Ammon's horn (tissue), 1 donor: ENCODE data around the gene HCRTR1.

Experiments used
- DNase-seq: peaks from one replicate; pipeline ENCODE4 v3.0.0-alpha.2; 2016; ENCODE audit warnings: low spot score

HCRTR1 gene

GRCh38 chr1:31617218-31617915 is at the start of gene HCRTR1:
TSS of gene HCRTR1 (plus strand) at chr1:31617689. CDS start at chr1:31619193, 1,504 bp downstream.
- no peak for DNase-seq

DNA sequence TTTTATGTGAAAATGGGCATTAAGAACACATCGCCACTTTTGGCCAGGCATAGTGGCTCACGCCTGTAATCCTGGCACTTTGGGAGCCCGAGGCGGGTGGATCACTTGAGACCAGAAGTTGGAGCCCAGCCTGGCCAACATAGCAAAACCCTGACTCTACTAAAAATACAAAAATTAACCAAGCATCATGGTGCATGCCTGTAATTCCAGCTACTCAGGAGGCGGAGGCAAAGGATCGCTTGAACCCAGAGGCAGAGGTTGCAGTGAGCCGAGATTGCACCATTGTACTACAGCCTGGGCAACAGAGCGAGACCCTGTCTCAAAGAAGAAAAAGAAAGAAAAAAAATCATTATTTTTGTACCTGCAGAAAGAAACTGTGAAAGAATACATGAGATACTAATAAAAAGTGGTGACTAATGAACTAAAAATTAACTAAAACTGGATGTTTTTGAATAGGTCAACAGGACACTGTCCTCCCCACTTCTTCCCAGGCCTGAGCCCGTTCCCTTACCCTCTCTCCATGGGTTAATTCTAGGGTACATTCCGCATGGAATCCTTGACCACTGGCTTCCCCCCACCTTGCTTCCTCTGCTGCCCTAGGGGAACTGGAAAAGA is 49.4 kb upstream of the HCRTR1 start:
- DNase-seq: no peak

- DNase-seq: no peak
Measured at GRCh38 chr1:31568895-31569595, 48.4 kb upstream of the HCRTR1 start.

GRCh38 chr1:31569596-31570173 is 47.8 kb upstream of the HCRTR1 start:
- no peak for DNase-seq

DNA sequence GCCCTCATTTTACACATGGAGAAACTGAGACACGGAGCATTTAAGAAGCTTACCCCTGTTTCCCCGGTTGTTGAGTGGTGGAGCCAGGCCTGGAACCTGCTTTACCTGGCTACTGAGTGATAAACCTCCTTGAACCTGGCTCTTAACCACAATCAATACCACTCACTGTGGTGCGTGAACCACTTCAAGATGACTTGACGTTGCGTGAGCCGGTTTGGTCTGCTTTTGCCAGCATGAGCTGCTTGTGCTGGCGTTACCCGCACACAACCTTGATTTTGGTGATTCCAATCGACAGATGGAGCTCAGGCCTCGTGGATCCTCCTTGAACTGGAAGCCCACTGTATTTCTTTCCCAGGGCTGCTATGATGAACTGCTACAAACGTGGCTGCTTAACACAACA is 47.3 kb upstream of the HCRTR1 start:
- no peak for DNase-seq

DNA sequence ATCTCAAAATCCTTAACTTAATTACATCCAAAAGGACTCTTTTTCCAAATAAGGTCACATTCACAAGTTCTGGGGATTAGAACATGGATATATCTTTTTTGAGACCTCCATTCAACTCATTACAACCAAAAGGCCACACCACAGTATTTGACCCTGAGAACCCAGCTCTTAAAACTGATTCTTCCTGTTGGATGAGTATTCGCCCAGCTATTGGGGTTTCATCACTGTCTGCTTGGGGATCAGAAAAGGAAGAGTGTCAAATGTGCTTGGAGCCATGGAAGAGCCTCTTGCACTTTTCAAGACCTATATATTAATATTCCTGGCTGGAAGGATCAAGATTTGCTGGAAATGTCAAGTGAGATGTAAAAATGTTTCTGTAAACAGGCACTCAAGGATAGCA is 46.6 kb upstream of the HCRTR1 start:
- DNase-seq: no peak

DNA sequence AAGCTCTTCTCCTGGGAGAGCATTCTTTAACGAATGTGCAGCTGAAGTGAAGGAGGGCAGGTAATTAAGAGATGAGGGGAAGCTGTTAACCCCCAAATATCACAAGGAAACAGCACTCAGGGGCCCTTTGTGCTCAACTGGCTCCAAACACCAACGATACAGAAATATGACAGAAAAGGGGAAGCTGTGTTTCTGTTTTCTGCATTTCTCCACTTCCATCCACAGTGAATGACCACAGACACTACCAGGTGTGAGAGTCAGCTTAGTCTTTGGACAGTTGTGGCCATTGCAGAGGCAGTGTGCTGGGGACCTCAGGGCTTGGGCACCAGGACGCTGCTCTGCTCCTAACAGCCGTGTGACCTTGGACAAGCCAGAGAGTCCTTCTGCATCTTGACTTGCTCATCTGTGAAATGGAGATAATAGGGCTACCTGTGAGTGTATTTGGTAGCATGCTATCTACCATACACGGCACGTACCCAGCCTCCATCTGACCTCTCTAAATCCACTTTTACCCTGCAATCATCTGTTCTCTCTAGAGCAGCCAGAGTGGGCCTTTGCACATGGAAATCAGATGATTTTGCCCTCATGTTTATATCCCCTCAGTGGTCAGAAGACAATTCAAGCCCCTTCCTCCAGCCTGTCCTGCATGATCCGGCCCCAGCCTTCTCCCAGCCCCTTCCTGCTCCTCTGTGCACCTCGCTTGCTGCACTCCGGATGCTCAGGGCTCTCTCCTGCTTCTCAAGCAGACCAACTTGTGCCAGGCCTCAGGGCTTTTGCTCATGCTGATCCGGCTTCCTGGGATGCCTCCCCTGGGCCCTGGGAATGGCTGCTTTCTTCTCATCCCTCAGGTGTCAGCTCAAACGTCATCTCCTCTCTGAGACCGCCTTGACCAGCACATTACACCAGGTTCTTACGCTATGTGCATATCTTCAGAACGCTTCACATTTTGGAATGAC is 45.9 kb upstream of the HCRTR1 start:
- DNase-seq: no peak

DNA sequence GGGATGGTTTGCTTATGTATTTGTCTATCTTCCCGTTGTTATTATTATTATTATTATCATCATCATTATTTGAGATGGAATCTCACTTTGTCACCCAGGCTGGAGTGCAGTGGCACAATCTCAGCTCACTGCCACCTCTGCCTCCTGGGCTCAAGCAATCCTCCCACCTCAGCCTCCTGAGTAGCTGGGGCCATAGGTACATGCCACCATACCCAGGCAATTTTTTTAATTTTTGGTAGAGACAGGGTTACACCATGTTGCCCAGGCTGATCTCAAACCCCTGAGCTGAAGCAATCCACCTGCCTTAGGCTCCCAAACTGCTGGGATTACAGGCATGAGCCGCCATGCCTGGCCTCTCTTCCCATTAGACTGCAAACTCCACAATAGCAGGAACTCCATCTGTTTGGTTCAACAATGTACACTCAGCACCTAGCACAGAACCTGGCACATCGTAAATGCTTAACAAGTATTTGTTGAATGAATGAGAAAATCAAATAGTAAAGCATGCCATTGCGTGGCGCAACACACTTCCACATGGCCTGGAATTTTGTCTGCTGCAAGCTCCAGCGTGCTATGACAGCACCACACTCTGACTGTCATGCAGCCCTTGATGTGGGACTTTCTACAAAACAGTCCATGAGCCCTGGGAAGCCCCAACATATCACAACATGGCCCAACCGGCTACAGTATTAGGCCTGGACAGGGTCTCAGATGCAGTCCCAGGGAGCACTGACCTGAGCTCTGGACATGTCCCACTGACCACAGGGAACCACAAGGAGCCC is 45.0 kb upstream of the HCRTR1 start:
- peak; percentile 43 for DNase-seq

DNA sequence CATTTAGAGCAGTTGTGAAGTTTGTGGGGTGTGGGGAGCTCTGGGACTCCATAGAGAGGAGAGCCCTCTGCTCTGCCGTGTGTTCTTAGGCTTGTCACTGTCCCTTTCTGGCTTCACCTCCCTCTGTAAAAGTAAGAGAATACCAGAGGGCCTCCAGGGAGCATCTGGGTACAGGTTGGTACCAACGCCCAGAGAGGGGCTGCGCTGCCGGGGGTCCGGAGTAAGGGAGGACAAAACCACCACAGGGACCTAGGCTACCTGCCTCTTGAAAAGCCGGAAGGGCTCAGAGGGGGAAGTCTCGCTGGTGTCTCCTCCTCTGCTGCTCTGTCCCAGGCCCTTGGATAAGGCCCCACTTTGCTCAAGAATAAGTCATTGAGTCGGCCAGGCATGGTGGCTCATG is 44.2 kb upstream of the HCRTR1 start:
- no peak for DNase-seq

DNA sequence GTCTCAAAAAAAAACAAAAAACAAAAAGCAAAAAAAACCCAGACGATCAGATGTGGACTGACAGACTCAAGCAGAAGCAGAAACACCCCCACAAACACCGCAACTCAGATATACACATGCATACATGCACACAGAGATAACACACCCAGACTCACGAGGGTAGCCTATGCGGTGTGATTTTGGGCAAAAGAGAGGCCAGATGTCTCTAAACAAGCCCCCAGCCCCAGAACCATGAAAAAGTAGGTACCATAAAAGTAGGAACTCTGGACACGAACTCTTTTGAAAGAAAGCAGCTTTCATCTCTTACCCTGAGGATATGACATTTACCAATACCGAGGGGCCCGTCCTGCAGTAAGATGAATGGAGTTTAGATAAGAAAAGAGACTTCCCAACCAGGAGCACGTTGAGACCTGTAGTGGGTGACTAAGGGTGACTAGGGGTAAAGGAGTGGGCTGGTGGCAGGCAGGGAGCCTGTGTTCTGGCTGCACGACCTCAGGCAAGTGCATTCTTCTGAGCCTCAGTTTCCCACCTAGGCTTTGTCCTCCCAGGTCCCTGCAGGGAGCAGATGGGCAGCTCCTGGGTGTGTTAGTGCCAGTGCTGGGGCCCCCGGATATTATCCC is 42.6 kb upstream of the HCRTR1 start:
- DNase-seq: no peak

DNA sequence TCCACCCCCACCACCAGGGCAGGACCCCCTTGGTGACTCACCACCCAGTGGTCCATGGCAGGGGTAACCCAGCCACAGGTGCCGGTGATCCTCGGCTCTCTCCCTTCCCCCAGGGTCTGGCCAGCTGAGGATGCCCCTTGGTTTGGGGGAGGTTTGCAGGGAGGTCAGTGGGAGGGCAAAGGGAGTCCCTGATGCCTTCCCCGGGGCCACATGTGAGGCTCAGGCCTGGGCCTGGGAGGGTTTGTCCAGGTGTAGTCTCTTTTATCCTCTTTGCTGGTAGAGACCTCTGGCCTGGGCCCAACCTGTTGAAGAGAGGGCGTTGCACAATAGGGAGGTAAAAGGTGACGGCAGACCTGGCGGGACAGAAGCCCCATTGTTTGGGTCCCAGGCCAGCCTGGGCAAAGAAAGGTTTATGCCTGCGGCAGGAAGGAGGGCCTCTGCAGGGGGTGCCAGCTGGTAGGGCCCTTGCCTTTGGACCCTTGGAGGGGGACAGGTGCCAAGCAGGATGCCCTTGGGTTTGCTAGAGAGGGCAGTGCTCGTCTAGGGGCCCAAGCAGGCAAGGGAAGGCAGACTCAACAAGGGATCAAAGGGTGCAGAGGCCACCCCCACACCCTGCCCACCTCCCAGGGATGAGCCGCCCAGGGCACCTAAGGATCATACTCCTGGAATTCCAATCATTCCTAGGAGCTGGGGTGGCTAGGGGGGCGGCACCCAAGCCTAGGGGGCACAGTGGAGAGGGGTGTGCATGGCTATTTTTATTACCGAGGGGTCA is 41.9 kb upstream of the HCRTR1 start:
- DNase-seq: no peak

- DNase-seq: no peak
Measured at GRCh38 chr1:31576201-31576669, 41.3 kb upstream of the HCRTR1 start, which contains the start of gene TINAGL1. TSS of gene TINAGL1 (plus strand) at chr1:31576515. CDS start at chr1:31577149, 634 bp downstream.

DNA sequence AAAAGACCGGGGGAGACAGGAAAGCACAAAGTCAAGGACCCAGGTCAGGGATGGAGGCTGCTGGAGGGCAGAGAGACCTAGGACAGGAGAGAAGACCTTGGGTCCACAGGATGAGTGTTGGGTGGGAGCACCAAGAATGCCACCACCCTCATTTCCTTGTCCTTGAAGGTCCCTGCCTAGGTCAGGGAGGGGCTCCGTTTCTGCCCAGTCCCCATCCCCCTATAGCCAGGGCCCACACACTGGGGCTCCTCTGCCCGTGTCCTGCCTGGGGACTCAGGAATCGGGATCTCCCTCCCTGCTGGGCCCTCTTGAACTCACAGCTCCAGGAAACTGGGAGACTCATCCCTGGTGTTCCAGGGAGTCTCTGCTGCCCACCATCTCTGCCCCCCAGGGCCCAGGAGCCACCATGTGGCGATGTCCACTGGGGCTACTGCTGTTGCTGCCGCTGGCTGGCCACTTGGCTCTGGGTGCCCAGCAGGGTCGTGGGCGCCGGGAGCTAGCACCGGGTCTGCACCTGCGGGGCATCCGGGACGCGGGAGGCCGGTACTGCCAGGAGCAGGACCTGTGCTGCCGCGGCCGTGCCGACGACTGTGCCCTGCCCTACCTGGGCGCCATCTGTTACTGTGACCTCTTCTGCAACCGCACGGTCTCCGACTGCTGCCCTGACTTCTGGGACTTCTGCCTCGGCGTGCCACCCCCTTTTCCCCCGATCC is 40.6 kb upstream of the HCRTR1 start:
- no peak for DNase-seq

DNA sequence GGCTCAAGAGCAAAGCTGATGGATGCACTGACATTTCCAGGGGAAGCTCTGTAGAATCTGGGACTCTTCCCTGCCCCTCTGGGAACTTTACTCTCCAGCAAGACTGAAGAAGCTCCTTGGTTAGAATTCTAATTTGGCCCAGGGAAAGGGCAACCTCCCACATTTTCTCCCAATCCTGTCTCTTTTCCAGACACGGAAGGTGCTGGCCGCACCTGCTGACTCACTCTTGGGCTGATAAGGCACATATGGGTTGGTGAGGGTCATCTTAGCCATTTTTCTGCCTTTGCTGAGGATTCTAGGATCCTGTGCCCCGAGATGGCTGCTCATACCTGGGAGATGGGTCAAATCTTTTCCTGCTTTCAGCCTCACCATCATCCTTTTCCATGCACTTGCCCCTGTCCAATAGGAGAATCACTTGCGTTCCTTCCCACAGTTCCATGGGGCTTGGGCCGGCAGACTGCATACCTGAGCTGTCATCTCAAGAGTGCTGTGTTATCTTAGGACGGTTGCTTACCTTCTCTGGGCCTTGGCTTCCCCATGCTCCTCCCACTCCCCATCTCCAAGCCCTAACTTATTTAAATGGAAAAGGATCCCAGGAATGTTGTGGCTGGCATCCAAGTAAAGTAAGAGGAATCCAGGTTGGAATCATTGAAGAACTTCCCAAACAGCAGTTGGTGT is 39.8 kb upstream of the HCRTR1 start:
- no peak for DNase-seq

- DNase-seq: no peak
Measured at GRCh38 chr1:31579374-31579773, 38.1 kb upstream of the HCRTR1 start.

- no peak for DNase-seq
Measured at GRCh38 chr1:31580513-31580870, 37.0 kb upstream of the HCRTR1 start.

DNA sequence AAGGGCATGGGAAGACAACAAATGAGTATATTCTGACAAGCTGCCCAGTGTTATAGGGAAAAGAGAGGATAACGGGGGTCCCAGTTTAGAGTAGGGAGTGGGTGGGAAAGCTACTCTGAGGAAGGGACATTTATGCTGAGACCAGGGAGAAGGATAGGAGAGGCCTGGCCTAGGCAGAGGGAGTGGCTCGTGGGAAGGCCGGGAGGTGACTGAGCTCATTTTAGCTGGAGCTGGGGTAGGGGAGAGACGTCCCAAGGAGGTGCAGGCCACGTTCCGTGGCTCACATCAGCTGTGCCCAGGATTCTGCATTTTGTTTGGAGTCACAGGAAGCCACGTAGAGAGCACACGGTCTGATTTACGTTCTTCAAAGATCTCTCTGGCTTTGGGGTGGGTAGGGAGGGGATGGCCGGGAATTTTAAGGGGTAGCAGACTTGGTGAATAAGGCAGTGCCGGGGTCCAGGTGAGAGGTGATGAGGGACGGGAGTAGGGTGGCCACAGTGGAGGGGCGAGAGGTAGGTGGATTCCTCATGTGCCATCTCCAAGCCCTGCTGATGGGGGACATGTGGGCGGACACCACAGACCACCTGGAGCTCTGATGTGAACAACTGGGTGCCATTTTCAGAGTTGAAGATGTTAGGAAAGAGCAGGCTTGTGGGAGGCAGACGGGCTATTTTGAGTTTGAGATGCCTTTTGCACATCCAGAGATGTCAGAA is 36.4 kb upstream of the HCRTR1 start:
- no peak for DNase-seq
